RWPE1 (cell line): Measurements from ENCODE around the gene ARSG.
"Not testable (repeated sequence)": the region's sequence is repeated elsewhere in the genome, so short reads cannot be mapped to it uniquely, and the experiment has no call there.

Experiments used
- CTCF ChIA-PET: fragments of 350-600 bp; sonication (Branson Sonifier 250); formaldehyde crosslinking; extraction: SDS; loops from one replicate; lab custom pipeline; 2021; lab: Yijun Ruan, JAX
- POLR2A ChIA-PET: fragments of 400-600 bp; formaldehyde crosslinking; extraction: SDS; loops from one replicate; lab custom pipeline; 2020; ENCODE audit warnings: antibody characterized with exemption; ENCODE audit not compliant: low non-redundant PET; lab: Yijun Ruan, JAX
- DNase-seq: peaks from one replicate; pipeline ENCODE4 v3.0.0; 2012; ENCODE audit warnings: low spot score
- H3K27ac ChIP-seq: fragments of 450-650 bp; 2 replicates; pipeline ENCODE4 v1.5.1; 2017
- CTCF ChIP-seq: fragments of 450-650 bp; conservative IDR thresholded peaks from 2 replicates; pipeline ENCODE4 v1.5.1; 2017; ENCODE audit warnings: low read depth, mild to moderate bottlenecking

Gene ARSG

GRCh38 chr17:68353111-68353521 is 61.8 kb downstream of the ARSG start:
- POLR2A ChIA-PET, result no interaction called here
- DNase-seq, result no peak
- CTCF ChIA-PET, result interaction anchor here (0.6 to 1.6 kb wide), 3 partner anchors 46 to 509 kb away, joined by 3 to 5 read pairs (median 4); no protein-coding TSS in a partner anchor
- no peak overlapping the region for H3K27ac ChIP-seq
- TF ChIP-seq CTCF, result no peak

GRCh38 chr17:68354311-68354710 is 63.0 kb downstream of the ARSG start:
- POLR2A ChIA-PET, H3K27ac ChIP-seq, CTCF ChIA-PET: not testable (repeated sequence)
- DNase-seq, result peak; percentile 13

GRCh38 chr17:68355108-68355507 is 63.8 kb downstream of the ARSG start:
- H3K27ac ChIP-seq, POLR2A ChIA-PET, DNase-seq, CTCF ChIA-PET: not testable (repeated sequence)

GRCh38 chr17:68356520-68356919 is 65.2 kb downstream of the ARSG start:
- CTCF ChIA-PET, result interaction anchor here (1.9 kb wide), 1 partner anchor 43 kb away, joined by 6 read pairs; no protein-coding TSS in a partner anchor
- DNase-seq, result no peak
- no peak for TF ChIP-seq CTCF
- no peak overlapping the region for H3K27ac ChIP-seq
- POLR2A ChIA-PET, result no interaction called here

GRCh38 chr17:68356949-68357455 is 65.7 kb downstream of the ARSG start:
- ChIA-PET CTCF (interaction anchor here (1.9 kb wide), 1 partner anchor 42 kb away, joined by 6 read pairs; no protein-coding TSS in a partner anchor), POLR2A (no interaction called here)
- no peak for TF ChIP-seq CTCF

GRCh38 chr17:68357886-68358285 is 66.6 kb downstream of the ARSG start:
- ChIA-PET POLR2A (no interaction called here), CTCF (interaction anchor here (1.9 kb wide), 1 partner anchor 41 kb away, joined by 6 read pairs; no protein-coding TSS in a partner anchor)
- TF ChIP-seq CTCF, result no peak
- no peak for DNase-seq
- no peak overlapping the region for H3K27ac ChIP-seq

More at GRCh38 chr17:68356949-68357455, 65.7 kb downstream of the ARSG start:
- DNase-seq, result no peak
- no peak overlapping the region for H3K27ac ChIP-seq

GRCh38 chr17:68359791-68360535 is 68.7 kb downstream of the ARSG start:
- POLR2A ChIA-PET, result no interaction called here
- CTCF ChIA-PET, result interaction anchor here (0.6 kb wide), 1 partner anchor 59 kb away, joined by 5 read pairs; no protein-coding TSS in a partner anchor
- DNase-seq, result no peak
- H3K27ac ChIP-seq, result no peak overlapping the region
- no peak for TF ChIP-seq CTCF
